Right ventricle myocardium inferior (tissue), 1 donor: ENCODE measurements around the gene UFD1. TPM values are rescaled to one million over a fixed set of nuclear protein-coding genes. Genes with fewer than 3 reads are reported as not detected.
"Not testable (repeated sequence)": the region's sequence is repeated elsewhere in the genome, so short reads cannot be mapped to it uniquely, and the experiment has no call there.

Experiments
- ATAC-seq: fragments of 200-7000 bp; cut with Tn5 transposase; one replicate; pipeline ENCODE4 v1.9.1; 2020; ENCODE audit warnings: mild to moderate bottlenecking, moderate library complexity
- DNase-seq: peaks from one replicate; pipeline ENCODE4 v3.0.0; 2021; ENCODE audit errors: missing footprints
- intact Hi-C: fragments of 100-400 bp; cut with DNase I; formaldehyde crosslinking; loops from one replicate; pipeline ENCODE4 v1.11.0; 2022
- total RNA-seq: library from RNA; stranded (reverse); fragmentation: NEBNext Ultra II Directional; extraction: Animal tissue kit (Norgen Biotek cat#: 25700); gene quantifications from one replicate; pipeline ENCODE4 v1.2.1, GENCODE V29; 2021
- donor health status: DM: no; HTN: yes; CAD: no; lungs with severe emphysema.

The UFD1 gene
- total RNA-seq, 1 donor from 2014 or later, result 45.8 TPM

GRCh38 chr22:19461506-19461905, 17.5 kb downstream of the UFD1 start:
- intact Hi-C loops, result no loop called here
- no peak for ATAC-seq
- DNase-seq, result no peak

GRCh38 chr22:19460036-19460435, 19.0 kb downstream of the UFD1 start:
- ATAC-seq (no peak), DNase-seq (no peak)
- intact Hi-C loops, result no loop called here

- intact Hi-C loops, result no loop called here
- DNase-seq (no peak), ATAC-seq (no peak)
These were observed 21.1 kb downstream of the UFD1 start for GRCh38 chr22:19457828-19458428.

- DNase-seq, result no peak
- ATAC-seq, result no peak
- intact Hi-C loops, result no loop called here
These were observed 22.5 kb downstream of the UFD1 start for GRCh38 chr22:19456541-19456940.

GRCh38 chr22:19455585-19456370, 23.2 kb downstream of the UFD1 start:
- intact Hi-C loops, result no loop called here
- DNase-seq, result no peak
- ATAC-seq, result no peak

- no peak for DNase-seq
- ATAC-seq, result no peak
- intact Hi-C loops, result no loop called here
These were observed 24.0 kb downstream of the UFD1 start for GRCh38 chr22:19455033-19455432.

- no peak for ATAC-seq
- DNase-seq, result no peak
- intact Hi-C loops, result no loop called here
These were observed 24.8 kb downstream of the UFD1 start for GRCh38 chr22:19454156-19454555.

- no peak for ATAC-seq
These were observed 25.3 kb downstream of the UFD1 start for GRCh38 chr22:19453718-19454117.

GRCh38 chr22:19451570-19451969, 27.4 kb downstream of the UFD1 start:
- intact Hi-C loops, result no loop called here
- ATAC-seq, result no peak
- DNase-seq, result no peak

More at GRCh38 chr22:19453718-19454117, 25.3 kb downstream of the UFD1 start:
- no peak for DNase-seq
- intact Hi-C loops, result no loop called here

GRCh38 chr22:19450363-19451175, 28.4 kb downstream of the UFD1 start:
- DNase-seq, result no peak
- ATAC-seq, result no peak
- intact Hi-C loops, result no loop called here

- intact Hi-C loops, result no loop called here
- ATAC-seq, result no peak
- no peak for DNase-seq
These were observed 29.6 kb downstream of the UFD1 start for GRCh38 chr22:19449422-19449767.

- DNase-seq (no peak), ATAC-seq (no peak)
- intact Hi-C loops, result no loop called here
These were observed 30.1 kb downstream of the UFD1 start for GRCh38 chr22:19448739-19449421.

- intact Hi-C loops, result no loop called here
- DNase-seq (no peak), ATAC-seq (peak; percentile 56)
These were observed 30.9 kb downstream of the UFD1 start for GRCh38 chr22:19448076-19448607.

- intact Hi-C loops, result loop anchor here (1.0 kb wide), 1 partner anchor 15 kb away; the partner anchor contains the start of gene MRPL40
- DNase-seq (peak; percentile 94), ATAC-seq (peak; percentile 94)
These were observed 31.5 kb downstream of the UFD1 start, which contains the start of gene C22orf39 for GRCh38 chr22:19447330-19448075. Gene C22orf39, minus strand, starts transcription at chr22:19447711. Its CDS starts 23 bp downstream, at chr22:19447688.

GRCh38 chr22:19446603-19447329, 32.2 kb downstream of the UFD1 start:
- intact Hi-C loops, result loop anchor here (1.0 kb wide), 1 partner anchor 14 kb away; the partner anchor contains the start of gene MRPL40
- DNase-seq, result no peak
- ATAC-seq, result no peak

GRCh38 chr22:19445279-19445982, 33.6 kb downstream of the UFD1 start:
- DNase-seq, intact Hi-C loops, ATAC-seq: not testable (repeated sequence)
